Middle frontal gyrus (tissue), 1 donor: ENCODE results near the gene ARAP3.

Experiments used
- DNase-seq: peaks from one replicate; pipeline ENCODE4 v3.0.0-alpha.2; 2015; ENCODE audit warnings: low spot score; ENCODE audit errors: extremely low spot score

Gene ARAP3

GRCh38 chr5:141703133-141703561 lies 21.1 kb upstream of the ARAP3 start:
- DNase-seq: no peak

- no peak for DNase-seq
Observed at GRCh38 chr5:141701360-141702119, 19.5 kb upstream of the ARAP3 start.

GRCh38 chr5:141697586-141697985 lies 15.6 kb upstream of the ARAP3 start:
- no peak for DNase-seq

- no peak for DNase-seq
Observed at GRCh38 chr5:141696431-141696830, 14.4 kb upstream of the ARAP3 start.

GRCh38 chr5:141695627-141696215 lies 13.7 kb upstream of the ARAP3 start:
- DNase-seq: no peak

- DNase-seq: no peak
Observed at GRCh38 chr5:141694479-141694878, 12.4 kb upstream of the ARAP3 start.

GRCh38 chr5:141692919-141693725 lies 11.1 kb upstream of the ARAP3 start:
- peak; percentile 64 for DNase-seq

- DNase-seq: no peak
Observed at GRCh38 chr5:141692533-141692888, 10.5 kb upstream of the ARAP3 start.

GRCh38 chr5:141691867-141692532 lies 10.0 kb upstream of the ARAP3 start:
- peak; percentile 73 for DNase-seq

- no peak for DNase-seq
Observed at GRCh38 chr5:141691286-141691866, 9.3 kb upstream of the ARAP3 start.

GRCh38 chr5:141686648-141687416 lies 4.8 kb upstream of the ARAP3 start:
- DNase-seq: no peak

- no peak for DNase-seq
Observed at GRCh38 chr5:141685591-141685990, 3.6 kb upstream of the ARAP3 start.

GRCh38 chr5:141683596-141684141 lies 1.6 kb upstream of the ARAP3 start:
- no peak for DNase-seq

GRCh38 chr5:141681295-141681694 lies 735 bp downstream of the ARAP3 start:
- no peak for DNase-seq

- no peak for DNase-seq
Observed at GRCh38 chr5:141680751-141681201, 1.3 kb downstream of the ARAP3 start.

GRCh38 chr5:141680178-141680577 lies 1.9 kb downstream of the ARAP3 start:
- DNase-seq: no peak

- DNase-seq: no peak
Observed at GRCh38 chr5:141677415-141677814, 4.6 kb downstream of the ARAP3 start.

GRCh38 chr5:141675672-141676071 lies 6.4 kb downstream of the ARAP3 start:
- DNase-seq: no peak

- no peak for DNase-seq
Observed at GRCh38 chr5:141674747-141675146, 7.3 kb downstream of the ARAP3 start.
